Measurements from ENCODE around the gene SLC12A3. TPM values are rescaled to one million over a fixed set of nuclear protein-coding genes. Genes with fewer than 3 reads are reported as not detected.

Gene SLC12A3
- total RNA-seq, 4 donors from 2014 or later, result not detected

DNA sequence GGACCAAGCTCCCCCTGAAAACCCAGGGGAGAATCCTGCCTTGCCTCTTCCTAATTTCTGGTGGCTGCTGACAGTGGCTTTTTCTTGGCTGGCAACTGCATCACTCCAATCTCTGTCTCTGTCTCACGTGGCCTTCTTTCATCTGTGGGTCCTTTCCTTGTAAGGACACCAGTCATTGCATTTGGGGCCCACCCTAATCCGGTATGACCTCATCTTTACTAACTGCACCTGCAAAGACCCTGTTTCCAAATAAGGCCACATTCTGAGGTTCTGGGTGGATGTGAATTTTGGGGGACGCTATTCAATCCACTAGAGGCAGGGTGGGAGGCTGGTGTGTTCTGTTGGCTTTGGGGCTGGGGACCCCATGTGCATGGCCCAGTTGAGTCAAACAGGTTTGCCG lies 11.0 kb downstream of the SLC12A3 start:
- Histone ChIP-seq H3K4me1 (peaks cover 0 to 3% (median 0%) of the 10 kb centered on the region in 4 donors), H3K36me3 (no peaks in the 10 kb centered on the region), H3K27ac (no peak overlapping the region), H3K27me3 (no peaks in the 10 kb centered on the region), H3K9me3 (no peaks in the 10 kb centered on the region), H3K4me3 (no peak overlapping the region)
- DNase-seq (ENCODE audit: low spot score in 2 of 2), result no peak
- 92 to 94% methylated on average over 4 of the region's 4 CpGs for WGBS, 2 donors
- no peak for TF ChIP-seq EP300 (IDR thresholded peaks at IDR 0.05)
- TF ChIP-seq POLR2A (IDR thresholded peaks at IDR 0.05), result no peak
- no peak for TF ChIP-seq CTCF (IDR thresholded peaks at IDR 0.05)

DNA sequence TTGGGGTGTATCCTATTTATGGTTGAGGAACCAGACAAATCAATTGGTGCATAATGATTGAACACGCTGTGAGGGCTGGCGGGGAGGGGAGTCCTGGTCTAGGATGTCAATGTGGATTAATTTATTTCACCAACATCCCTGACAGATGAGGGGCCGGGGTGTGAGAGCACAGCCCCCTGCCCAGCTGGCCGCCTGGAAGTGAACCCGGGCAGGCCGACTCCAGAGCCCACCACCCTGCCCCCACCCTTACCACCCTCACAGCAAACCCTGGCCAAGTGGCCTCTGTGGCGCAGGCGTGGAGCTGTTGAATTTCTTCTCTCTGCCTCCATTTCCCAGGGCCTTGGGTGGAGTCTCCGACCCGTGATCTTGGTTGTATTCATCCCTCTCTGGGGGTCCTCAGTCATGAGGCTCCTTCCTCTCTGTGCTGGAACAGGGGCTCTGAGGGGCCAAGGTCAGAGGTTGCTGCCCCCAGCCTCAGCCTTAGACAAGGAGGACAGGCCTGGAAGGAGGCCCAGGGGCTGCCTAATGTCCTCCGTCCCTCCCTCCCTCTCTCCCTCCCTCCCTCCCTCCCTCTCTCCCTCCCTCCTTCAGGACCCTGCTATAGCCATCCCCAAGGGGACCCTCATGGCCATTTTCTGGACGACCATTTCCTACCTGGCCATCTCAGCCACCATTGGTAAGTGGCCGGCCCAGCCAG lies 12.6 kb downstream of the SLC12A3 start:
- no peak for DNase-seq (ENCODE audit: low spot score in 2 of 2)
- no peaks in the 10 kb centered on the region for H3K36me3 ChIP-seq
- H3K27ac ChIP-seq, result no peak overlapping the region
- H3K4me1 ChIP-seq, result peaks cover 0 to 3% (median 0%) of the 10 kb centered on the region in 4 donors
- WGBS, 2 donors, result 87 to 88% methylated on average over 13 of the region's 13 CpGs
- H3K27me3 ChIP-seq, result no peaks in the 10 kb centered on the region
- no peak overlapping the region for H3K4me3 ChIP-seq
- no peak for TF ChIP-seq EP300 (IDR thresholded peaks at IDR 0.05)
- no peak for TF ChIP-seq POLR2A (IDR thresholded peaks at IDR 0.05)
- no peak for TF ChIP-seq CTCF (IDR thresholded peaks at IDR 0.05)
- H3K9me3 ChIP-seq, result no peaks in the 10 kb centered on the region

DNA sequence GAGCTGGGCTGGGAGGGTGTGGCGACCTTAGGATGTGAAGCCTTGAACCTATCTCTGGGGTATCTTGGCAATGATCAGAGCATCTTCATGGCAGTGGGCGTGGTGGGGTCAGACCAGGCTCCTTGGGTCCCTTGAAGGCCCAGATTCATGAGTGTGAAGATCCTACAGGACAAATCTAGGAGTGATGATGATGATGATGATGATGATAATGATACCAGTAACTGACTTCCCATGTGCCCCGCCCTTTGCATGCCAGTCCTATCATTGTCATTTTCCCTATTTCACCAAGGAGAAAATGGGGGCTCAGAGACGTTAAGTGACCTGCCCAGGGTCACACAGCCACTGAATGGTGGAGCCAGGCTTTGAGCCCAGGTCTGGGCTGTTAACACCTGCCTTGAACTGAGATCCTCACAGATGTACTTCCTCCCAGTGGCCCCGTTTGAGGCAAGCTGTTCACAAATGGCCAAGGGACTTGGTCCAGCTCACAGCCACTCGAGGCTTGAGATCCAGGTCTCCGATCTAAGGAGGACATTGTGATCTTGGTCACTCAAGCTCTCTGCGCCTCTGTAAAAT lies 13.4 kb downstream of the SLC12A3 start:
- Histone ChIP-seq H3K9me3 (no peaks in the 10 kb centered on the region), H3K27me3 (no peaks in the 10 kb centered on the region), H3K36me3 (no peaks in the 10 kb centered on the region), H3K27ac (no peak overlapping the region), H3K4me1 (peaks cover 0 to 3% (median 0%) of the 10 kb centered on the region in 4 donors), H3K4me3 (no peak overlapping the region)
- TF ChIP-seq CTCF (IDR thresholded peaks at IDR 0.05) (no peak), POLR2A (IDR thresholded peaks at IDR 0.05) (no peak), EP300 (IDR thresholded peaks at IDR 0.05) (no peak)
- whole genome bisulfite sequencing, 2 donors, result 89 to 93% methylated on average over 8 of the region's 8 CpGs
- no peak for DNase-seq (ENCODE audit: low spot score in 2 of 2)

DNA sequence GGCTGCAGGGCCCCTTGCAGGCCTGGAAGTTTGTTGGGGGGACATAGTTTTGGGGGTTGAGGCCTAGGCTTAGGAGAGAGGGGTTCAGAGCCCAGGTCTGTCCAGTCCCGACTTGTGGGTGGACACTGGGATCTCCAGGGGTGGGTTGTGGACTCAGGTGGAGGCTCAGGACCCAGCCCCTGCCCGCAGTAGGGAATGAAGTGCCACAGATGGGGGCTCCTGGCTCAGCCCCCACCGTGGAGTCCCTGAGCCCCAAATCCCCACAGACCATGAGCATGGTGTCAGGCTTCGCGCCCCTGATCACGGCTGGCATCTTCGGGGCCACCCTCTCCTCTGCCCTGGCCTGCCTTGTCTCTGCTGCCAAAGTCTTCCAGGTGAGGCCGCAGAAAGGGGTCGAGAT lies 14.3 kb downstream of the SLC12A3 start:
- WGBS, 2 donors, result 78 to 89% methylated on average over 5 to 9 of the region's 9 CpGs
- Histone ChIP-seq H3K27me3 (no peaks in the 10 kb centered on the region), H3K27ac (no peak overlapping the region), H3K4me1 (peaks cover 0 to 3% (median 0%) of the 10 kb centered on the region in 4 donors), H3K9me3 (no peaks in the 10 kb centered on the region), H3K36me3 (no peaks in the 10 kb centered on the region), H3K4me3 (no peak overlapping the region)
- TF ChIP-seq EP300 (IDR thresholded peaks at IDR 0.05) (no peak), POLR2A (IDR thresholded peaks at IDR 0.05) (no peak), CTCF (IDR thresholded peaks at IDR 0.05) (no peak)
- DNase-seq (ENCODE audit: low spot score in 2 of 2), result no peak

GRCh38 chr16:56880176-56880575 lies 15.2 kb downstream of the SLC12A3 start:
- no peak for DNase-seq (ENCODE audit: low spot score in 2 of 2)
- 80 to 81% methylated on average over 12 of the region's 12 CpGs for WGBS, 2 donors
- Histone ChIP-seq H3K4me1 (no peaks in the 10 kb centered on the region), H3K27me3 (no peaks in the 10 kb centered on the region), H3K9me3 (no peaks in the 10 kb centered on the region), H3K36me3 (no peaks in the 10 kb centered on the region), H3K27ac (no peak overlapping the region), H3K4me3 (no peak overlapping the region)
- TF ChIP-seq CTCF (IDR thresholded peaks at IDR 0.05) (no peak), POLR2A (IDR thresholded peaks at IDR 0.05) (no peak), EP300 (IDR thresholded peaks at IDR 0.05) (no peak)
